HepG2 (cell line): ENCODE results near the gene APOC3. TPM values are rescaled to one million over a fixed set of nuclear protein-coding genes. Genes with fewer than 3 reads are reported as not detected.

Source experiments
- ETV5 ChIP-seq: IDR thresholded peaks from 2 replicates; pipeline ENCODE4 v1.6.1; 2018; ENCODE audit warnings: missing biosample characterization, missing genetic modification reagents, inconsistent platforms, borderline replicate concordance
- GATAD2A ChIP-seq: IDR thresholded peaks from 2 replicates; pipeline ENCODE4 v1.6.1; 2016
- HDAC6 ChIP-seq: fragments of 200-600 bp; sonication (generic); IDR thresholded peaks from 2 replicates; pipeline ENCODE4 v1.7.0; 2017; ENCODE audit warnings: mild to moderate bottlenecking, antibody characterized with exemption, low read length, low read depth
- HMGA1 ChIP-seq: sonication (generic); formaldehyde crosslinking; conservative IDR thresholded peaks from 2 replicates; pipeline ENCODE4 v1.4.0; 2020; ENCODE audit warnings: missing genetic modification reagents
- HNF4G ChIP-seq, 2 experiments: sonication (generic) in 1 of 2; formaldehyde crosslinking in 1 of 2; IDR thresholded peaks; 2 replicates each; pipeline versions ENCODE4 v1.4.0 to v1.6.1; 2011 to 2020; ENCODE audit warnings: borderline replicate concordance in 2 of 2, low read depth in 2 of 2, mild to moderate bottlenecking in 2 of 2, low read length in 1 of 2, missing genetic modification reagents in 1 of 2, moderate library complexity in 1 of 2
- HOXA3 ChIP-seq: sonication (generic); formaldehyde crosslinking; IDR thresholded peaks from 2 replicates; pipeline ENCODE4 v1.5.0; 2020; ENCODE audit warnings: missing genetic modification reagents
- SOX13 ChIP-seq, 3 experiments: fragments of 450-650 bp in 1 of 3; sonication (generic) in 1 of 3; formaldehyde crosslinking in 1 of 3; IDR thresholded peaks in 2 of 3; conservative IDR thresholded peaks in 1 of 3; 2 replicates each; pipeline versions ENCODE4 v1.5.0 to v1.6.1; 2016 to 2020; ENCODE audit warnings: antibody characterized with exemption in 1 of 3, mild to moderate bottlenecking in 1 of 3, missing compliant biosample characterization in 1 of 3, missing genetic modification reagents in 1 of 3, moderate library complexity in 1 of 3
- WIZ ChIP-seq: sonication (generic); formaldehyde crosslinking; IDR thresholded peaks from 2 replicates; pipeline ENCODE4 v1.5.1; 2020; ENCODE audit warnings: mild to moderate bottlenecking, missing genetic modification reagents
- ZNF234 ChIP-seq: sonication (generic); formaldehyde crosslinking; conservative IDR thresholded peaks from 2 replicates; pipeline ENCODE4 v1.5.1; 2020; ENCODE audit warnings: mild to moderate bottlenecking, missing genetic modification reagents
- ZNF33A ChIP-seq: sonication (generic); formaldehyde crosslinking; IDR thresholded peaks from 2 replicates; pipeline ENCODE4 v1.5.1; 2020; ENCODE audit warnings: missing genetic modification reagents, mild to moderate bottlenecking, moderate library complexity, borderline replicate concordance
- ZNF430 ChIP-seq: sonication (generic); formaldehyde crosslinking; IDR thresholded peaks from 2 replicates; pipeline ENCODE4 v1.9.0; 2021; ENCODE audit warnings: mild to moderate bottlenecking, missing genetic modification reagents
- ZNF431 ChIP-seq: sonication (generic); formaldehyde crosslinking; IDR thresholded peaks from 2 replicates; pipeline ENCODE4 v1.9.0; 2022; ENCODE audit warnings: missing genetic modification reagents, low read depth, mild to moderate bottlenecking, borderline replicate concordance
- polyA plus RNA-seq, 8 experiments: library from polyadenylated mRNA; depleted of rRNA in 3 of 8; stranded (reverse) in 7 of 8; unstranded in 1 of 8; fragments of >200 nt; fragmentation: Illumina TruSeq in 4 of 8; extraction: Trizol in 4 of 8; gene quantifications; 2 replicates each; pipeline versions ENCODE4 v1.2.1 to v1.2.3, GENCODE V29; 2011 to 2016; ENCODE audit warnings: low read depth in 4 of 8, missing spikeins in 1 of 8, mixed read lengths in 1 of 8; ENCODE audit not compliant: insufficient read depth in 1 of 8
- total RNA-seq, 5 experiments: library from RNA; depleted of rRNA; stranded (reverse); fragments of >200 nt; fragmentation: Illumina TruSeq; extraction: Trizol; gene quantifications; 2 replicates each; pipeline ENCODE4 v1.2.3, GENCODE V29; 2016; ENCODE audit warnings: low read depth in 1 of 5
- TF ChIP-seq, protein P1 (sequence below): sonication (generic); formaldehyde crosslinking; IDR thresholded peaks from 2 replicates; pipeline ENCODE4 v1.4.0; 2020; ENCODE audit warnings: low read depth, missing genetic modification reagents
- TF ChIP-seq, protein P2 (sequence below): sonication (generic); formaldehyde crosslinking; IDR thresholded peaks from 2 replicates; pipeline ENCODE4 v1.5.1; 2020; ENCODE audit warnings: mild to moderate bottlenecking, missing genetic modification reagents, moderate library complexity
- TF ChIP-seq, protein P3 (sequence below): sonication (generic); formaldehyde crosslinking; IDR thresholded peaks from 2 replicates; pipeline ENCODE4 v1.8.0; 2022; ENCODE audit warnings: mild to moderate bottlenecking, missing genetic modification reagents, moderate library complexity
- TF ChIP-seq, protein P4 (sequence below): sonication (generic); formaldehyde crosslinking; IDR thresholded peaks from 2 replicates; pipeline ENCODE4 v1.4.0; 2020; ENCODE audit warnings: missing genetic modification reagents, borderline replicate concordance
- TF ChIP-seq, protein P5 (sequence below): IDR thresholded peaks from 2 replicates; pipeline ENCODE4 v1.6.1; 2012; ENCODE audit warnings: inconsistent platforms

APOC3 gene
- total and polyA plus RNA-seq, 2 of the 13 experiments (the other 11 are each of a cell fraction or from before 2014, with no cell fraction given) = 314 to 687 TPM

DNA sequence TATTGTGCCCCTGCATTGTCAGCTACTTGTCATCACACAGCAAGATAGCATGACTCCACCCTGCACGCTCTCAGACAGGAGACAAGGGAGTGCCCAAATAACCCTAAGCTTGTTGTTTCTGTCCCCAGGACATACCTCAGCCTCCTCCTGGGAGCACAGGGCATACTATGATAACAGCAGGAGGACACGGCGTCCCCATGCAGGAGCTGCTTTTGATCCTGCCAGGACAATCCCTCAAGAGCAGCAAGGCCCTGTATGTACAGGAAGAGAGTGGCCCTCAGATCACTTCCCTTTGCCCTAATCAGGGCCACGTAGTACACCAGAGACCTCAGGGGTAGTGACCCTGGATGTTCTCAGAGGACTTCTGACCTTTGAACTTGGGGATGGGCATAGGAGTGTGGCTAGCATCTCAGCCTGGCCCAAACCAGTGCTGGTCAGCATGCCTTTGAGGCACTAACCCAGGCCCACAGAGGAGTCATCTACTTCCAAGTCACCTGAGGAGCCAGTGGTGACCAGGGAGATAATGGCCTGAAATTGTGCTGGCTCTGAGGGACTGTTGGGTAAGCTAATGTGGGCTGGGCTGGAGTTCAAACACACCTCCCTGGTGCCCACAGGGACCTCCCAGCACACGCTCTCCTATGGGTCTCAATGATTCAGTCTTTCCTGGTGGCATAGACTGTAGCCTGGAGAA is 15.8 kb upstream of the APOC3 start (continued):
- TF ChIP-seq ZNF430 (CRISPR knock-in tag) (peak; percentile 67; the same call in 1 of the 2 replicates), HNF4G (IDR thresholded peaks at IDR 0.05; ENCODE audit: borderline replicate concordance, low read depth, low read length) (peak; percentile 72), HNF4G (CRISPR knock-in tag; IDR thresholded peaks at IDR 0.05; ENCODE audit: borderline replicate concordance, low read depth) (peak; percentile 87), ETV5 (CRISPR knock-in tag) (peak; percentile 63; the same call in 1 of the 2 replicates), HDAC6 (no peak), SOX13 (IDR thresholded peaks at IDR 0.05) (no peak), SOX13 (CRISPR knock-in tag; conservative IDR thresholded peaks at IDR 0.05 in 1 of 2, IDR thresholded peaks at IDR 0.05 in 1 of 2) (peak in 1 of 2 experiments; percentile 49; a peak in 1 of 4 replicates), GATAD2A (CRISPR knock-in tag) (peak; percentile 69), ZNF431 (CRISPR knock-in tag) (no peak), HOXA3 (CRISPR knock-in tag) (no peak; the same call in 1 of the 2 replicates), WIZ (CRISPR knock-in tag) (no peak), ZNF234 (CRISPR knock-in tag) (no peak), ZNF33A (no peak), HMGA1 (CRISPR knock-in tag) (no peak)
- TF ChIP-seq, protein P1, sequence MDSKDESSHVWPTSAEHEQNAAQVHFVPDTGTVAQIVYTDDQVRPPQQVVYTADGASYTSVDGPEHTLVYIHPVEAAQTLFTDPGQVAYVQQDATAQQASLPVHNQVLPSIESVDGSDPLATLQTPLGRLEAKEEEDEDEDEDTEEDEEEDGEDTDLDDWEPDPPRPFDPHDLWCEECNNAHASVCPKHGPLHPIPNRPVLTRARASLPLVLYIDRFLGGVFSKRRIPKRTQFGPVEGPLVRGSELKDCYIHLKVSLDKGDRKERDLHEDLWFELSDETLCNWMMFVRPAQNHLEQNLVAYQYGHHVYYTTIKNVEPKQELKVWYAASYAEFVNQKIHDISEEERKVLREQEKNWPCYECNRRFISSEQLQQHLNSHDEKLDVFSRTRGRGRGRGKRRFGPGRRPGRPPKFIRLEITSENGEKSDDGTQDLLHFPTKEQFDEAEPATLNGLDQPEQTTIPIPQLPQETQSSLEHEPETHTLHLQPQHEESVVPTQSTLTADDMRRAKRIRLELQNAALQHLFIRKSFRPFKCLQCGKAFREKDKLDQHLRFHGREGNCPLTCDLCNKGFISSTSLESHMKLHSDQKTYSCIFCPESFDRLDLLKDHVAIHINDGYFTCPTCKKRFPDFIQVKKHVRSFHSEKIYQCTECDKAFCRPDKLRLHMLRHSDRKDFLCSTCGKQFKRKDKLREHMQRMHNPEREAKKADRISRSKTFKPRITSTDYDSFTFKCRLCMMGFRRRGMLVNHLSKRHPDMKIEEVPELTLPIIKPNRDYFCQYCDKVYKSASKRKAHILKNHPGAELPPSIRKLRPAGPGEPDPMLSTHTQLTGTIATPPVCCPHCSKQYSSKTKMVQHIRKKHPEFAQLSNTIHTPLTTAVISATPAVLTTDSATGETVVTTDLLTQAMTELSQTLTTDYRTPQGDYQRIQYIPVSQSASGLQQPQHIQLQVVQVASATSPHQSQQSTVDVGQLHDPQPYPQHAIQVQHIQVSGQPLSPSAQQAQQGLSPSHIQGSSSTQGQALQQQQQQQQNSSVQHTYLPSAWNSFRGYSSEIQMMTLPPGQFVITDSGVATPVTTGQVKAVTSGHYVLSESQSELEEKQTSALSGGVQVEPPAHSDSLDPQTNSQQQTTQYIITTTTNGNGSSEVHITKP (CRISPR knock-in tag) = 0 out of 2 replicates have a peak, but pooled peaks have one; percentile 23
- TF ChIP-seq, protein P2, sequence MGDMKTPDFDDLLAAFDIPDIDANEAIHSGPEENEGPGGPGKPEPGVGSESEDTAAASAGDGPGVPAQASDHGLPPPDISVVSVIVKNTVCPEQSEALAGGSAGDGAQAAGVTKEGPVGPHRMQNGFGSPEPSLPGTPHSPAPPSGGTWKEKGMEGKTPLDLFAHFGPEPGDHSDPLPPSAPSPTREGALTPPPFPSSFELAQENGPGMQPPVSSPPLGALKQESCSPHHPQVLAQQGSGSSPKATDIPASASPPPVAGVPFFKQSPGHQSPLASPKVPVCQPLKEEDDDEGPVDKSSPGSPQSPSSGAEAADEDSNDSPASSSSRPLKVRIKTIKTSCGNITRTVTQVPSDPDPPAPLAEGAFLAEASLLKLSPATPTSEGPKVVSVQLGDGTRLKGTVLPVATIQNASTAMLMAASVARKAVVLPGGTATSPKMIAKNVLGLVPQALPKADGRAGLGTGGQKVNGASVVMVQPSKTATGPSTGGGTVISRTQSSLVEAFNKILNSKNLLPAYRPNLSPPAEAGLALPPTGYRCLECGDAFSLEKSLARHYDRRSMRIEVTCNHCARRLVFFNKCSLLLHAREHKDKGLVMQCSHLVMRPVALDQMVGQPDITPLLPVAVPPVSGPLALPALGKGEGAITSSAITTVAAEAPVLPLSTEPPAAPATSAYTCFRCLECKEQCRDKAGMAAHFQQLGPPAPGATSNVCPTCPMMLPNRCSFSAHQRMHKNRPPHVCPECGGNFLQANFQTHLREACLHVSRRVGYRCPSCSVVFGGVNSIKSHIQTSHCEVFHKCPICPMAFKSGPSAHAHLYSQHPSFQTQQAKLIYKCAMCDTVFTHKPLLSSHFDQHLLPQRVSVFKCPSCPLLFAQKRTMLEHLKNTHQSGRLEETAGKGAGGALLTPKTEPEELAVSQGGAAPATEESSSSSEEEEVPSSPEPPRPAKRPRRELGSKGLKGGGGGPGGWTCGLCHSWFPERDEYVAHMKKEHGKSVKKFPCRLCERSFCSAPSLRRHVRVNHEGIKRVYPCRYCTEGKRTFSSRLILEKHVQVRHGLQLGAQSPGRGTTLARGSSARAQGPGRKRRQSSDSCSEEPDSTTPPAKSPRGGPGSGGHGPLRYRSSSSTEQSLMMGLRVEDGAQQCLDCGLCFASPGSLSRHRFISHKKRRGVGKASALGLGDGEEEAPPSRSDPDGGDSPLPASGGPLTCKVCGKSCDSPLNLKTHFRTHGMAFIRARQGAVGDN (CRISPR knock-in tag) = peak; percentile 78
- TF ChIP-seq, protein P3, sequence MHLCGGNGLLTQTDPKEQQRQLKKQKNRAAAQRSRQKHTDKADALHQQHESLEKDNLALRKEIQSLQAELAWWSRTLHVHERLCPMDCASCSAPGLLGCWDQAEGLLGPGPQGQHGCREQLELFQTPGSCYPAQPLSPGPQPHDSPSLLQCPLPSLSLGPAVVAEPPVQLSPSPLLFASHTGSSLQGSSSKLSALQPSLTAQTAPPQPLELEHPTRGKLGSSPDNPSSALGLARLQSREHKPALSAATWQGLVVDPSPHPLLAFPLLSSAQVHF = no peak
- TF ChIP-seq, protein P4, sequence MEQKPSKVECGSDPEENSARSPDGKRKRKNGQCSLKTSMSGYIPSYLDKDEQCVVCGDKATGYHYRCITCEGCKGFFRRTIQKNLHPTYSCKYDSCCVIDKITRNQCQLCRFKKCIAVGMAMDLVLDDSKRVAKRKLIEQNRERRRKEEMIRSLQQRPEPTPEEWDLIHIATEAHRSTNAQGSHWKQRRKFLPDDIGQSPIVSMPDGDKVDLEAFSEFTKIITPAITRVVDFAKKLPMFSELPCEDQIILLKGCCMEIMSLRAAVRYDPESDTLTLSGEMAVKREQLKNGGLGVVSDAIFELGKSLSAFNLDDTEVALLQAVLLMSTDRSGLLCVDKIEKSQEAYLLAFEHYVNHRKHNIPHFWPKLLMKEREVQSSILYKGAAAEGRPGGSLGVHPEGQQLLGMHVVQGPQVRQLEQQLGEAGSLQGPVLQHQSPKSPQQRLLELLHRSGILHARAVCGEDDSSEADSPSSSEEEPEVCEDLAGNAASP = peak; percentile 66; the same call in 1 of the 2 replicates
- TF ChIP-seq, protein P5, sequence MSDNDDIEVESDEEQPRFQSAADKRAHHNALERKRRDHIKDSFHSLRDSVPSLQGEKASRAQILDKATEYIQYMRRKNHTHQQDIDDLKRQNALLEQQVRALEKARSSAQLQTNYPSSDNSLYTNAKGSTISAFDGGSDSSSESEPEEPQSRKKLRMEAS = 0 out of 2 replicates have a peak, but pooled peaks have one; percentile 20
